ENCODE measurements around the gene BPNT1.
A peak's percentile ranks its signal among the peaks of the same experiment; 100 is the strongest.
"Not testable (repeated sequence)": the region's sequence is repeated elsewhere in the genome, so short reads cannot be mapped to it uniquely, and the experiment has no call there.

Gene BPNT1

GRCh38 chr1:220089650-220090556 is at the start of gene BPNT1:
Gene BPNT1 (minus strand): TSS chr1:220089788. CDS start chr1:220079846, 9,942 bp downstream.
- peak; percentile 97 for DNase-seq

- DNase-seq, result no peak
Measured at GRCh38 chr1:220137019-220137786, 47.6 kb upstream of the BPNT1 start.

- no peak for DNase-seq
Measured at GRCh38 chr1:220135755-220136154, 46.2 kb upstream of the BPNT1 start.

- DNase-seq, result no peak
Measured at GRCh38 chr1:220129479-220130210, 40.1 kb upstream of the BPNT1 start.

- no peak for DNase-seq
Measured at GRCh38 chr1:220127076-220127475, 37.5 kb upstream of the BPNT1 start.

- no peak for DNase-seq
Measured at GRCh38 chr1:220124542-220124941, 35.0 kb upstream of the BPNT1 start.

GRCh38 chr1:220123889-220124288 is 34.3 kb upstream of the BPNT1 start:
- no peak for DNase-seq

GRCh38 chr1:220123066-220123465 is 33.5 kb upstream of the BPNT1 start:
- DNase-seq, result no peak

- DNase-seq, result no peak
Measured at GRCh38 chr1:220121791-220122530, 32.4 kb upstream of the BPNT1 start.

- DNase-seq, result no peak
Measured at GRCh38 chr1:220119043-220119512, 29.5 kb upstream of the BPNT1 start.

GRCh38 chr1:220113136-220113695 is 23.6 kb upstream of the BPNT1 start:
- no peak for DNase-seq

GRCh38 chr1:220112600-220112999 is 23.0 kb upstream of the BPNT1 start:
- not testable (repeated sequence) for DNase-seq

- DNase-seq, result not testable (repeated sequence)
Measured at GRCh38 chr1:220110473-220110872, 20.9 kb upstream of the BPNT1 start.

GRCh38 chr1:220099826-220100225 is 10.2 kb upstream of the BPNT1 start:
- no peak for DNase-seq

GRCh38 chr1:220094016-220094911 is 4.7 kb upstream of the BPNT1 start, which contains the start of gene IARS2:
Gene IARS2 (plus strand): TSS chr1:220094132. CDS start chr1:220094217, 85 bp downstream.
- DNase-seq, result peak; percentile 94

- no peak for DNase-seq
Measured at GRCh38 chr1:220093361-220094015, 3.9 kb upstream of the BPNT1 start.

- DNase-seq, result no peak
Measured at GRCh38 chr1:220092694-220093093, 3.1 kb upstream of the BPNT1 start.

GRCh38 chr1:220086261-220086686 is 3.3 kb downstream of the BPNT1 start:
- DNase-seq, result not testable (repeated sequence)

- no peak for DNase-seq
Measured at GRCh38 chr1:220084460-220084859, 5.1 kb downstream of the BPNT1 start.

- no peak for DNase-seq
Measured at GRCh38 chr1:220077887-220078286, 11.7 kb downstream of the BPNT1 start.

Measured in stimulated activated CD4-positive, alpha-beta T cell treated with anti-CD3 and anti-CD28 coated beads, Interleukin-4, amount 100 ng/mL, for 1 hour (primary cell).